GM18951 (cell line): ENCODE results near the gene KCNJ5.

Source experiments
- POLR2A ChIP-seq: IDR thresholded peaks from 4 replicates; pipeline ENCODE4 v1.6.1; 2011; ENCODE audit warnings: mild to moderate bottlenecking; ENCODE audit not compliant: insufficient read length, insufficient read depth; ENCODE audit errors: extremely low read depth
- in situ Hi-C: fragments of 300-500 bp; cut with MboI; formaldehyde crosslinking; loops from one replicate; pipeline ENCODE4 v1.12.0; 2022; ENCODE audit warnings: low sequenced_read_pairs, mixed read lengths, inconsistent platforms; ENCODE audit not compliant: unreplicated experiment

The KCNJ5 gene

GRCh38 chr11:128928400-128928799 lies 37.2 kb downstream of the KCNJ5 start:
- in situ Hi-C loops = no loop called here
- TF ChIP-seq POLR2A = no peak

- in situ Hi-C loops = no loop called here
- no peak for TF ChIP-seq POLR2A
Observed at GRCh38 chr11:128929468-128929867, 38.3 kb downstream of the KCNJ5 start.

DNA sequence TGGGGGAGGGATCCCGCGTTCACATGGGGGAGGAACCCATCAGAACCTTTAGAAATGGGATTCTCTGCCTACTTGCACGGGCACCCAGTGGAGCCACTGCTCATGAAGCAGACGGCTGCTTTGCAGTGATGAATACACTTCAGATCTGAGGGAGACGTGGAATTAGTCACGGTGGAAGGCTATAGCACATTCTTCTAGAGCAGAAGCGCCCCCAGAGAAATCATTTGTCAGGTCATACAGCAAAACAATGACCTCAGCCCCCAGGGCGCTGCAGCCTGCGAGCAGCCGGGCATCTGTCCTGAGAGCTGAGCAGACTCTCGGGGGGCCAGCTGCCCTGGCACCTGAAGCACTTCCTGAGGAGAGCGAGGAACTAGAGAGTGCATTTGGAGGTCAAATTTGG lies 38.8 kb downstream of the KCNJ5 start:
- no peak for TF ChIP-seq POLR2A
- in situ Hi-C loops = no loop called here

DNA sequence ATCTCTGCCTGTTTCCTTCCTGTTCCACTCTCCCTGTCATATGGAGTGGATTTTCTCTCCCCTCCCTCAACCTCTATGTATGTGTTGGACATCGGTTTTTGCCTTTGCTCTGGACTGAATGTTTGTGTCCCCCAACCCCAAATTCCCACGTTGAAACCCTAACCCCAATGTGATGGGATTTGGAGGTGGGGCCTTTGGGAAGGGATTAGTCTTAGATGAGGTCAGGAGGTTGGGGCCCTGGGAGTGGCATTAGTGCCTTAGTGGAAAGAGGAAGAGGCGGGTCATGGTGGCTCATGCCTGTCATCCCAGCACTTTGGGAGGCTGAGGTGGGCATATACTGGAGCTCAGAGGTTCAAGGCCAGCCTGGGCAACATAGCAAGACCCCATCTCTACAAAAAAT lies 39.9 kb downstream of the KCNJ5 start:
- in situ Hi-C loops = no loop called here
- TF ChIP-seq POLR2A = no peak

GRCh38 chr11:128931668-128932067 lies 40.5 kb downstream of the KCNJ5 start:
- no peak for TF ChIP-seq POLR2A
- in situ Hi-C loops = no loop called here

GRCh38 chr11:128933481-128934178 lies 42.5 kb downstream of the KCNJ5 start:
- in situ Hi-C loops = no loop called here
- no peak for TF ChIP-seq POLR2A

GRCh38 chr11:128934351-128934750 lies 43.2 kb downstream of the KCNJ5 start:
- in situ Hi-C loops = no loop called here
- no peak for TF ChIP-seq POLR2A

GRCh38 chr11:128934926-128935325 lies 43.8 kb downstream of the KCNJ5 start:
- in situ Hi-C loops = no loop called here
- no peak for TF ChIP-seq POLR2A

DNA sequence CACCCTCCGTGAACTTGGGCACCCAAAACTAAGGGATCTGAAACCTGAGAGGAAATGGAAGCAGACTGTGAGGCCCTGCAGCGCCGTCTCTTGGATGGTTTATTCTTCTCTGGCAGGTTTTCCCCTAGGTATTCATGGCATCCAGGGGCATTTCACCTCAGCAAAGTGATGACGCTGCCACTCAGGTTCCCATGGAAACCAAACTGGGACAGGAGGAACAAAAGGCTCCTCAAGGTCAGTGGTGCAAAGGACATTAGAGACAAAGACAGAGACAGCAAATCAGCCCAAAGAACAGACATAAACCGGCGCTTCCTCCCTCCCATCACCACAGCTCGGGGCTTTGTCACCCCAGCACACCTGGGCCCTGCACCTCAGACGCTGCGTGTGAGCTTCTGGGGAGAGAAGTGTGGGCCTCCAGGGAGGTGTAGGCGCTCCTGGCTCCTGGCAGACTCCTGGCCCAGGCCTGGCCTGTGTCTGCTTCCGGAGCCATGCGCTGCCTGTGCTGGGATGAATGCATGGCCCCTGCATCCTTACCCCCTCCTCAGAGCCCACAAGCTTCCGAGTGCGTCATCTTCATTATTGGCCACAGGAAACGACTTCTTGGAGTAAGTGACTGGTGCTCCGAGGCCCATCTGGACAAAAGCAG lies 45.6 kb downstream of the KCNJ5 start:
- in situ Hi-C loops = no loop called here
- TF ChIP-seq POLR2A = no peak

DNA sequence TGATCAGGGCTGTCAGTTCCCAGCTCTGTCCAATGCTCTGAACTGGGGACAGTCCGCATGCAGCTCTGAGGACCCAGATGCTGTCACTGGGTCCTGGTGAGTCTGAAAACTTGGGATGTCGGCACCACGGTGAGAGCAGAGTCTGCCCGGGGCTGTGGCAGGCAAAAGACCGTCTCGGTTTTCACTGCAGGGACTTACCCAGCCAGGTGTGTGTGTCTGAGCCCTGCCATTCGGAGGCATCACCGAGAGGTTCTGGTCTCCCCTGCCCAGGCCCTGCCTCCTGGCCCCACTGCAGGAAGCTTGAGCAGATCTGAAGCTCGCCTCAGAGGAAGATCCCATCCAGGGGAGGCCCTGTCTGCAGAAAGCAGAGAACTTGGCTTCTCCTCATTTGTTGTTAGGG lies 46.3 kb downstream of the KCNJ5 start:
- no peak for TF ChIP-seq POLR2A
- in situ Hi-C loops = no loop called here

DNA sequence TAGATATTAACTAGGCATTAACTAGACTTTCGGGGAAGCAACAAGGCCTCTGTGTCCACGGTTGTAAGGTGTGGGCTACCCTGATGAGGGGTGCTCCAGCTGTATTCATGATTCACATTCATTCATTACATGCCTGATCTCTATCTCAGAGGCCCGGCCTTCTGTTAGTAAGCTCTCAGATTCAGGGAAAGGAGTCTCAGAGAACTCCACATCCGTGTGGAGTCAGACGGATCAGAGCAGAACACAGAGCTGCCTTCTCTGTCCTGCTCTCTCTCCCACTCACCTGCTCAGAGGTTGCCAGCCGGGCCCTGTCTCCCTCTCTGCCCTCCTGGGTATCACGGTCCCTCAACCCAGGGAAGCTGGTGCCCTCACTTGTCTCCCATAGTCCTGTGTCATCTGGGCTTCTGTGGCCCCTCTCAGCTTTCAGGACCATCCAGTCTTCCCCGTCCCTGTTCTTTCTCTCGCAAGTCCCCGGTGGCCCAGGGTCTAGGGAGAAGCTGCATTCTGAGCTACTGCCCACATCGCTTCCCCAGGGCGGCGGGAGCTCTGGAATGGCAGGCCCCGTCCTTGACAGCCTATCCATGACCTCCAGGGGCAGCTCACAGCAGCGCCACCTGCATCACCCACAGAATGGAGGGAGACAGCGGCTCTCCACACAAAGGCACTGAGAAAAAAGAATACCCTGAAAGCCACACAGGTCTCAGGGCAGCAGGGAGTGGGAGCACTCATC lies 47.2 kb downstream of the KCNJ5 start:
- no peak for TF ChIP-seq POLR2A
- in situ Hi-C loops = no loop called here

DNA sequence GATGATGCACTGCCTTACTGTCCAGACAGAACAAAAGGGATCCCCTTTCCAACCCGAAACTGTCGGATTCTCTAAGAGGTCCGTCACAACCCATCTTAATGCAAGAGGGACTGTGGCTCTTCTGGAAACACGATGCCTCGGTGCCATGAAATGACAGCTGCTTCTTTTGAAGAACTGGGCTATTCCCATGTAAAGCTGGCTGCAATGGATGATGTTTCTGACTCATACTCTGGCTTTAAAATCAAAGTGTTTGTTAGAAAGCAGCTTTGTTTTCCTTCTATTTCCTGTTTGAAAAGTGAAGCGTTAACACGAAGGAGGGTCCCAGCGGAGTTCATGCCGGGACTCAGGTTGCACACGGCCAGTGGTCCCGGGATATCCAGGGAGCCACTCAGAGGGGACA lies 48.4 kb downstream of the KCNJ5 start:
- in situ Hi-C loops = no loop called here
- TF ChIP-seq POLR2A = no peak

DNA sequence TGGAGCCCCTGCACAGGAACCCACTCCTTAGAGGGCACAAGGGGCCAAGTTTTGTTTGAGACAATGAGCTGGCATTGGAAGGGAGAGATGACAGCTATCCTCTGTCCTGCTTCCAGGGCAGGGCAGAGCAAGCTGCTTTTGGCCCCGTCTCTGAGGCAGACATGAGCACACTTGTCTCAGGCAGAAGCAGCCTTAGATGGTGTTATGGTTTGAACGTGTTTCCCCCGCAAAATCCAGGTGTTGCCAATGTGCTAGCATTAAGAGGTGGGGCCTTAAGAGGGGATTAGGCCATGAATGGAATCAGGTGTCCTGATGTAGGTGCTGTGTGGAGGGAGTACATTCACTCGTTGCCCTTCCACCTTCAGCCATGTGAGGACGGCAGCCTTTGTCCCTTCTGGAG lies 49.0 kb downstream of the KCNJ5 start:
- TF ChIP-seq POLR2A = no peak
- in situ Hi-C loops = no loop called here

- no peak for TF ChIP-seq POLR2A
- in situ Hi-C loops = no loop called here
Observed at GRCh38 chr11:128940603-128941002, 49.4 kb downstream of the KCNJ5 start.

- in situ Hi-C loops = no loop called here
- no peak for TF ChIP-seq POLR2A
Observed at GRCh38 chr11:128941110-128941509, 50.0 kb downstream of the KCNJ5 start.
